Transverse colon (tissue), 4 donors: Measurements from ENCODE around the gene SPTB. TPM values are rescaled to one million over a fixed set of nuclear protein-coding genes. Genes with fewer than 3 reads are reported as not detected.

Experiments used
- DNase-seq: peaks from one replicate; pipeline ENCODE4 v3.0.0-alpha.2; 2019
- H3K27ac ChIP-seq, 4 donors: fragments of 200-600 bp; sonication (generic); 2 replicates each; pipeline ENCODE4 v1.5.1; 2016 to 2018; ENCODE audit warnings: inconsistent platforms in 4 of 4
- H3K27me3 ChIP-seq: fragments of 200-600 bp; sonication (generic); 2 replicates; pipeline ENCODE4 v1.5.1; 2017; ENCODE audit warnings: inconsistent platforms
- H3K36me3 ChIP-seq, 4 donors: fragments of 200-600 bp; sonication (generic); 2 replicates each; pipeline ENCODE4 v1.5.1; 2017 to 2019; ENCODE audit warnings: inconsistent platforms in 4 of 4
- H3K4me1 ChIP-seq, 4 donors: fragments of 200-600 bp; sonication (generic); 2 replicates each; pipeline ENCODE4 v1.5.1; 2017 to 2020; ENCODE audit warnings: inconsistent platforms in 4 of 4
- H3K4me3 ChIP-seq, 4 donors: fragments of 200-600 bp; sonication (generic); 1 replicate in 1 of 4; 2 replicates in 3 of 4; pipeline versions ENCODE4 v1.5.1 to v1.6.1; 2017 to 2019; ENCODE audit warnings: inconsistent platforms in 4 of 4
- H3K9me3 ChIP-seq, 2 donors: fragments of 200-600 bp; sonication (generic); 2 replicates each; pipeline ENCODE4 v1.5.1; 2017 to 2019; ENCODE audit warnings: inconsistent platforms in 2 of 2
- CTCF ChIP-seq, 5 experiments: fragments of 200-600 bp in 3 of 5; fragments of 450-650 bp in 2 of 5; sonication (generic) in 3 of 5; IDR thresholded peaks; 1 replicate in 2 of 5; 2 replicates in 3 of 5; pipeline ENCODE4 v1.5.1; 2016 to 2017; ENCODE audit warnings: antibody characterized with exemption in 5 of 5, inconsistent platforms in 3 of 5, mild to moderate bottlenecking in 2 of 5, moderate library complexity in 1 of 5
- EP300 ChIP-seq: sonication (generic); formaldehyde crosslinking; IDR thresholded peaks from one replicate; pipeline ENCODE4 v1.6.1; 2017; ENCODE audit warnings: antibody characterized with exemption, low read depth
- POLR2A ChIP-seq: fragments of 450-650 bp; IDR thresholded peaks from one replicate; pipeline ENCODE4 v1.6.1; 2016; ENCODE audit warnings: antibody characterized with exemption, mild to moderate bottlenecking, moderate library complexity
- POLR2AphosphoS5 ChIP-seq, 3 donors: sonication (generic); formaldehyde crosslinking; IDR thresholded peaks; one replicate each; pipeline ENCODE4 v1.6.1; 2016; ENCODE audit warnings: antibody characterized with exemption in 3 of 3
- WGBS, 2 donors: methylation state at CpG; one replicate each; pipeline ENCODE4 v1.1.5; 2018; ENCODE audit warnings: low coverage in 1 of 2; 5-methylcytosine and 5-hydroxymethylcytosine counted together
- in situ Hi-C, 4 donors: fragments of 200-750 bp; cut with MboI; loops; one replicate each; pipeline versions ENCODE4 v1.15.0 to v1.15.1; 2017; ENCODE audit warnings: low sequenced_read_pairs in 3 of 4, low pct_ligation_motif_present in 1 of 4, low pct_unique_long_range_greater_than_20kb in 1 of 4
- intact Hi-C: fragments of 100-400 bp; cut with DNase I; formaldehyde crosslinking; loops from one replicate; pipeline ENCODE4 v1.15.1; 2023; ENCODE audit warnings: low total_unique reads
- total RNA-seq, 4 donors: library from RNA; depleted of rRNA; stranded (reverse); fragments of >200 nt; gene quantifications; one replicate each; pipeline ENCODE4 v1.1.0, GENCODE V29; 2016

The SPTB gene
- total RNA-seq, 4 donors from 2014 or later: 0.20 to 0.96 (median 0.58) TPM

- TF ChIP-seq CTCF (IDR thresholded peaks at IDR 0.05): no peak
- no peak for TF ChIP-seq POLR2AphosphoS5 (IDR thresholded peaks at IDR 0.05)
- TF ChIP-seq EP300: no peak
- TF ChIP-seq POLR2A: no peak
- Histone ChIP-seq H3K27ac (no peak overlapping the region), H3K27me3 (no peaks in the 10 kb centered on the region), H3K9me3 (no peaks in the 10 kb centered on the region), H3K4me3 (no peak overlapping the region), H3K36me3 (no peaks in the 10 kb centered on the region), H3K4me1 (peaks cover 0 to 7% (median 0%) of the 10 kb centered on the region in 4 donors)
- no peak for DNase-seq
- in situ Hi-C loops: no loop called here
- 8 to 30% methylated on average over 1 of the region's 1 CpG for WGBS, 2 donors
- intact Hi-C loops: no loop called here
Measured at GRCh38 chr14:64811676-64812075, 68.0 kb downstream of the SPTB start.

GRCh38 chr14:64808449-64808848 lies 71.3 kb downstream of the SPTB start:
- WGBS, 2 donors: 50 to 87% methylated on average over 1 to 4 of the region's 4 CpGs

GRCh38 chr14:64807551-64807950 lies 72.2 kb downstream of the SPTB start:
- in situ Hi-C loops: no loop called here
- H3K27ac ChIP-seq: no peak overlapping the region
- TF ChIP-seq POLR2AphosphoS5 (IDR thresholded peaks at IDR 0.05) (no peak), POLR2A (no peak), EP300 (no peak), CTCF (IDR thresholded peaks at IDR 0.05) (no peak)
- H3K4me1 ChIP-seq: peaks cover 0 to 7% (median 0%) of the 10 kb centered on the region in 4 donors
- 80% methylated on average over 5 of the region's 5 CpGs; no CpG with 5 or more reads in 1 of the 2 donors for WGBS, 2 donors
- no peak overlapping the region for H3K4me3 ChIP-seq
- no peak for DNase-seq
- no peaks in the 10 kb centered on the region for H3K9me3 ChIP-seq
- H3K27me3 ChIP-seq: no peaks in the 10 kb centered on the region
- intact Hi-C loops: no loop called here
- H3K36me3 ChIP-seq: no peaks in the 10 kb centered on the region

More at GRCh38 chr14:64808449-64808848, 71.3 kb downstream of the SPTB start:
- in situ Hi-C loops (no loop called here), intact Hi-C loops (no loop called here)
- Histone ChIP-seq H3K4me1 (peaks cover 0 to 7% (median 0%) of the 10 kb centered on the region in 4 donors), H3K36me3 (no peaks in the 10 kb centered on the region), H3K4me3 (no peak overlapping the region), H3K9me3 (no peaks in the 10 kb centered on the region), H3K27me3 (no peaks in the 10 kb centered on the region), H3K27ac (no peak overlapping the region)
- DNase-seq: no peak
- TF ChIP-seq POLR2AphosphoS5 (IDR thresholded peaks at IDR 0.05): no peak
- TF ChIP-seq POLR2A: no peak
- TF ChIP-seq CTCF (IDR thresholded peaks at IDR 0.05): no peak
- no peak for TF ChIP-seq EP300

GRCh38 chr14:64806862-64807495 lies 72.7 kb downstream of the SPTB start:
- no peak overlapping the region for H3K4me3 ChIP-seq
- no peaks in the 10 kb centered on the region for H3K9me3 ChIP-seq
- in situ Hi-C loops (no loop called here), intact Hi-C loops (no loop called here)
- TF ChIP-seq POLR2A (no peak), EP300 (no peak), CTCF (IDR thresholded peaks at IDR 0.05) (no peak), POLR2AphosphoS5 (IDR thresholded peaks at IDR 0.05) (no peak)
- peaks cover 0 to 4% (median 0%) of the 10 kb centered on the region in 4 donors for H3K4me1 ChIP-seq
- no peaks in the 10 kb centered on the region for H3K27me3 ChIP-seq
- H3K27ac ChIP-seq: peak overlapping the region in 1 of 4 donors; percentile 9
- 56 to 72% methylated on average over 4 to 6 of the region's 6 CpGs for WGBS, 2 donors
- H3K36me3 ChIP-seq: no peaks in the 10 kb centered on the region
- no peak for DNase-seq
